DOHH2 (cell line): Measurements from ENCODE around the gene SLC44A3.

Experiments used
- EZH2phosphoT487 ChIP-seq: fragments of 200-600 bp; sonication (generic); IDR thresholded peaks from 2 replicates; pipeline ENCODE4 v1.6.1; 2017; ENCODE audit warnings: borderline replicate concordance, mild to moderate bottlenecking, antibody characterized with exemption, low read length, moderate library complexity, mixed read lengths
- TF ChIP-seq, protein P1 (sequence below): fragments of 200-600 bp; sonication (generic); IDR thresholded peaks from one replicate; pipeline ENCODE4 v1.5.1; 2014; ENCODE audit warnings: antibody characterized with exemption, mild to moderate bottlenecking, low read depth, low read length; ENCODE audit not compliant: poor library complexity, severe bottlenecking

- TF ChIP-seq, protein P1, sequence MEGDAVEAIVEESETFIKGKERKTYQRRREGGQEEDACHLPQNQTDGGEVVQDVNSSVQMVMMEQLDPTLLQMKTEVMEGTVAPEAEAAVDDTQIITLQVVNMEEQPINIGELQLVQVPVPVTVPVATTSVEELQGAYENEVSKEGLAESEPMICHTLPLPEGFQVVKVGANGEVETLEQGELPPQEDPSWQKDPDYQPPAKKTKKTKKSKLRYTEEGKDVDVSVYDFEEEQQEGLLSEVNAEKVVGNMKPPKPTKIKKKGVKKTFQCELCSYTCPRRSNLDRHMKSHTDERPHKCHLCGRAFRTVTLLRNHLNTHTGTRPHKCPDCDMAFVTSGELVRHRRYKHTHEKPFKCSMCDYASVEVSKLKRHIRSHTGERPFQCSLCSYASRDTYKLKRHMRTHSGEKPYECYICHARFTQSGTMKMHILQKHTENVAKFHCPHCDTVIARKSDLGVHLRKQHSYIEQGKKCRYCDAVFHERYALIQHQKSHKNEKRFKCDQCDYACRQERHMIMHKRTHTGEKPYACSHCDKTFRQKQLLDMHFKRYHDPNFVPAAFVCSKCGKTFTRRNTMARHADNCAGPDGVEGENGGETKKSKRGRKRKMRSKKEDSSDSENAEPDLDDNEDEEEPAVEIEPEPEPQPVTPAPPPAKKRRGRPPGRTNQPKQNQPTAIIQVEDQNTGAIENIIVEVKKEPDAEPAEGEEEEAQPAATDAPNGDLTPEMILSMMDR: no peak
- TF ChIP-seq EZH2phosphoT487: no peak
These were observed 106.2 kb downstream of the SLC44A3 start for GRCh38 chr1:94926126-94926914.
